ENCODE measurements around the gene SREBF2.
A peak's percentile ranks its signal among the peaks of the same experiment; 100 is the strongest.
"Not testable (repeated sequence)": the region's sequence is repeated elsewhere in the genome, so short reads cannot be mapped to it uniquely, and the experiment has no call there.

Gene SREBF2

GRCh38 chr22:41862530-41863266 is 29.8 kb downstream of the SREBF2 start:
- no peak for DNase-seq
- H3K27me3 Mint-ChIP-seq = no peaks in the 10 kb centered on the region

GRCh38 chr22:41863472-41863871 is 30.6 kb downstream of the SREBF2 start:
- peak overlapping the region; percentile 90 to 93 for H3K27ac Mint-ChIP-seq
- H3K36me3 Mint-ChIP-seq (ENCODE audit: insufficient read depth) = peaks cover 37% of the 10 kb centered on the region
- H3K4me1 Mint-ChIP-seq (ENCODE audit: low read depth in 2 of 2) = peaks cover 32 to 43% of the 10 kb centered on the region in 2 donors
- DNase-seq (no peak), ATAC-seq (replicated peaks) (no peak)
- H3K27me3 Mint-ChIP-seq = no peaks in the 10 kb centered on the region
- peak overlapping the region; percentile 59 to 60 for H3K4me3 Mint-ChIP-seq
- H3K9me3 Mint-ChIP-seq = no peaks in the 10 kb centered on the region

More at GRCh38 chr22:41862530-41863266, 29.8 kb downstream of the SREBF2 start:
- peaks cover 34% of the 10 kb centered on the region for H3K36me3 Mint-ChIP-seq (ENCODE audit: insufficient read depth)
- peak; percentile 43 for ATAC-seq (replicated peaks)
- peak overlapping the region; percentile 59 to 60 for H3K4me3 Mint-ChIP-seq
- H3K9me3 Mint-ChIP-seq = no peaks in the 10 kb centered on the region
- peak overlapping the region; percentile 90 to 93 for H3K27ac Mint-ChIP-seq
- H3K4me1 Mint-ChIP-seq (ENCODE audit: low read depth in 2 of 2) = peaks cover 37 to 50% of the 10 kb centered on the region in 2 donors

DNA sequence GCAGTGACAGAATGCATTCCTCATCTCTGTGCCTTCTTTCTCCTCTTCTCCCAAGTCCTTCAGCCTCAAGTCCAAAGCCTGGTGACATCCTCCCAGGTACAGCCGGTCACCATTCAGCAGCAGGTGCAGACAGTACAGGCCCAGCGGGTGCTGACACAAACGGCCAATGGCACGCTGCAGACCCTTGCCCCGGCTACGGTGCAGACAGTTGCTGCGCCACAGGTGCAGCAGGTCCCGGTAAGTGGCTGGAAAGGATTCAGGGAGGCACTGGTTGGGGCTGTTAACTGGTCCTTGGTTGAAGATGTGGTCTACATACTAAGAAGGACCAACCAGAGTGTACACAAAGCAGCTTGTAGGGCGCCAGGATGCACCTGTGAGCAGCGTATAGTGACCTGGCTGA is 35.7 kb downstream of the SREBF2 start:
- Mint-ChIP-seq H3K4me3 (no peak overlapping the region), H3K36me3 (ENCODE audit: insufficient read depth) (peaks cover 64% of the 10 kb centered on the region), H3K27me3 (no peaks in the 10 kb centered on the region), H3K27ac (no peak overlapping the region), H3K4me1 (ENCODE audit: low read depth in 2 of 2) (peaks cover 9 to 16% of the 10 kb centered on the region in 2 donors), H3K9me3 (no peaks in the 10 kb centered on the region)
- DNase-seq (no peak), ATAC-seq (replicated peaks) (no peak)

DNA sequence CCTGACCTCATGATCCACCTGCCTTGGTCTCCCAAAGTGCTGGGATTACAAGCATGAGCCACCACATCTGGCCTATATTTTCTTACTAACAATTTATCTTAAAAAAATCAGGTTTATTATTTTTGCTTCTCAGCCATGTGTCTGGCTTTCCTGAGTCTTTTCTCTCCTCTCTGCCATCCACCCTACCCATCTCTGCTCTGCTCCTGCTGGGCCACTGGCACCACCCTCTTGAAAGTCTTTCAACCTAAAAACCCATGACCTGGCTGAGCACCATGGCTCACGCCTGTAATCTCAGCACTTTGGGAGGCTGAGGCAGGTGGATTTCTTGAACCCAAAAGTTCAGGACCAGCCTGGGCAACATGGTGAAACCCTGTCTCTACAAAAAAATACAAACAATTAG is 37.2 kb downstream of the SREBF2 start:
- not testable (repeated sequence) for H3K4me3 Mint-ChIP-seq; DNase-seq; ATAC-seq (replicated peaks); H3K27me3 Mint-ChIP-seq; H3K9me3 Mint-ChIP-seq
- Mint-ChIP-seq H3K36me3 (ENCODE audit: insufficient read depth) (peaks cover 68% of the 10 kb centered on the region), H3K27ac (peak overlapping the region in 1 of 2 donors; percentile 23), H3K4me1 (ENCODE audit: low read depth in 2 of 2) (peaks cover 9 to 17% of the 10 kb centered on the region in 2 donors)

DNA sequence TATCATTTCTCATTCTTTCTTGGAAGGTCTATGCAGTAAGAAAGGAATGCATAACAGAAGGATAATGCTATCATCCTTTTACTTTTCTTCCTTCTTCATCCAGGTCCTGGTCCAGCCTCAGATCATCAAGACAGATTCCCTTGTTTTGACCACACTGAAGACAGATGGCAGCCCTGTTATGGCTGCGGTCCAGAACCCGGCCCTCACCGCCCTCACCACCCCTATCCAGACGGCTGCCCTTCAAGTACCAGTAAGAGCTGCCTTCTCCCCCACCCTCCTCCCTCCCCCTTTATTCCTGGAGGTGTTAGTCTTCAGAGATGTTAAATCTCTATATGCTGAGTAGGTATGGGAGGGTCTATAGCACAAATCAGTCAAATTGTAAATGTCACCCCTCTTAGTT is 37.9 kb downstream of the SREBF2 start:
- Mint-ChIP-seq H3K9me3 (no peaks in the 10 kb centered on the region), H3K36me3 (ENCODE audit: insufficient read depth) (peaks cover 72% of the 10 kb centered on the region), H3K4me1 (ENCODE audit: low read depth in 2 of 2) (peaks cover 7 to 17% of the 10 kb centered on the region in 2 donors), H3K4me3 (no peak overlapping the region), H3K27ac (no peak overlapping the region), H3K27me3 (no peaks in the 10 kb centered on the region)
- ATAC-seq (replicated peaks) = no peak
- no peak for DNase-seq

GRCh38 chr22:41873391-41873790 is 40.5 kb downstream of the SREBF2 start:
- Mint-ChIP-seq H3K4me3 (peak overlapping the region in 1 of 2 donors; percentile 12), H3K4me1 (ENCODE audit: low read depth in 2 of 2) (peaks cover 6 to 7% of the 10 kb centered on the region in 2 donors), H3K9me3 (no peaks in the 10 kb centered on the region), H3K27me3 (no peaks in the 10 kb centered on the region), H3K36me3 (ENCODE audit: insufficient read depth) (peaks cover 76% of the 10 kb centered on the region), H3K27ac (peak overlapping the region; percentile 72 to 75)
- DNase-seq (no peak), ATAC-seq (replicated peaks) (peak; percentile 92)

DNA sequence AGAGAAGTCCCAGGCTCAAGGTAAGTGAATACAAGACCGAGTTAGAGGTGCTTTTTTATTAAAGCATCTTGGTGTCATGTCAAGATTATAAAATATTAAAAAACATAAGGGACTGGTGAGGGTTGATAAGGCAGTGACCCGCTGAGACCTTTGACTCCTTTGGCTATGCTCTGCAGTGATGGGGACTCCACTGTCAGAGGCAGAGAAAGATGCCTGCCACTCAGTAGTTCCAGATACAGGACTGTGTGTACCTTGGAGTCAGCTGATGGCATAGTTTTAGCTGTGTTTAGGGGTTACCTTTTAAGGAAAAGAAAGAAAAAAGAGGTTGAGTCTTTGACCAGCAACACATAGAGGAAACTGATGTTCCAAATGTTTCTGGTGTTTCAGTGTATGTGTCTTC is 41.2 kb downstream of the SREBF2 start:
- Mint-ChIP-seq H3K4me3 (no peak overlapping the region), H3K27me3 (no peaks in the 10 kb centered on the region), H3K36me3 (ENCODE audit: insufficient read depth) (peaks cover 74% of the 10 kb centered on the region), H3K4me1 (ENCODE audit: low read depth in 2 of 2) (peaks cover 6 to 7% of the 10 kb centered on the region in 2 donors), H3K27ac (no peak overlapping the region), H3K9me3 (no peaks in the 10 kb centered on the region)
- DNase-seq (no peak), ATAC-seq (replicated peaks) (no peak)

- ATAC-seq (replicated peaks) = no peak
- peaks cover 6 to 7% of the 10 kb centered on the region in 2 donors for H3K4me1 Mint-ChIP-seq (ENCODE audit: low read depth in 2 of 2)
- peaks cover 72% of the 10 kb centered on the region for H3K36me3 Mint-ChIP-seq (ENCODE audit: insufficient read depth)
- H3K27ac Mint-ChIP-seq = peak overlapping the region in 1 of 2 donors; percentile 55
- no peaks in the 10 kb centered on the region for H3K9me3 Mint-ChIP-seq
- no peak overlapping the region for H3K4me3 Mint-ChIP-seq
- H3K27me3 Mint-ChIP-seq = no peaks in the 10 kb centered on the region
- DNase-seq = no peak
Measured at GRCh38 chr22:41875531-41876270, 42.8 kb downstream of the SREBF2 start.

- peaks cover 72% of the 10 kb centered on the region for H3K36me3 Mint-ChIP-seq (ENCODE audit: insufficient read depth)
- no peaks in the 10 kb centered on the region for H3K9me3 Mint-ChIP-seq
- no peak overlapping the region for H3K4me3 Mint-ChIP-seq
- DNase-seq = no peak
- H3K27ac Mint-ChIP-seq = no peak overlapping the region
- H3K4me1 Mint-ChIP-seq (ENCODE audit: low read depth in 2 of 2) = peaks cover 6 to 7% of the 10 kb centered on the region in 2 donors
- H3K27me3 Mint-ChIP-seq = no peaks in the 10 kb centered on the region
- no peak for ATAC-seq (replicated peaks)
Measured at GRCh38 chr22:41876275-41876674, 43.4 kb downstream of the SREBF2 start.

GRCh38 chr22:41876675-41877074 is 43.8 kb downstream of the SREBF2 start:
- H3K4me1 Mint-ChIP-seq (ENCODE audit: low read depth in 2 of 2) = peaks cover 6 to 7% of the 10 kb centered on the region in 2 donors
- ATAC-seq (replicated peaks) (no peak), DNase-seq (no peak)
- peaks cover 72% of the 10 kb centered on the region for H3K36me3 Mint-ChIP-seq (ENCODE audit: insufficient read depth)
- no peaks in the 10 kb centered on the region for H3K9me3 Mint-ChIP-seq
- H3K27me3 Mint-ChIP-seq = no peaks in the 10 kb centered on the region
- no peak overlapping the region for H3K27ac Mint-ChIP-seq
- H3K4me3 Mint-ChIP-seq = no peak overlapping the region

- H3K9me3 Mint-ChIP-seq = no peaks in the 10 kb centered on the region
- no peaks in the 10 kb centered on the region for H3K27me3 Mint-ChIP-seq
- no peak overlapping the region for H3K4me3 Mint-ChIP-seq
- no peak overlapping the region for H3K27ac Mint-ChIP-seq
- H3K4me1 Mint-ChIP-seq (ENCODE audit: low read depth in 2 of 2) = no peaks in the 10 kb centered on the region
- H3K36me3 Mint-ChIP-seq (ENCODE audit: insufficient read depth) = peaks cover 72% of the 10 kb centered on the region
- DNase-seq (no peak), ATAC-seq (replicated peaks) (no peak)
Measured at GRCh38 chr22:41880653-41881052, 47.7 kb downstream of the SREBF2 start.

- Mint-ChIP-seq H3K36me3 (ENCODE audit: insufficient read depth) (peaks cover 60% of the 10 kb centered on the region), H3K4me1 (ENCODE audit: low read depth in 2 of 2) (peaks cover 0 to 1% of the 10 kb centered on the region in 2 donors), H3K27ac (peak overlapping the region in 1 of 2 donors; percentile 22), H3K4me3 (no peak overlapping the region), H3K9me3 (no peaks in the 10 kb centered on the region), H3K27me3 (no peaks in the 10 kb centered on the region)
- no peak for ATAC-seq (replicated peaks)
- DNase-seq = no peak
Measured at GRCh38 chr22:41883400-41883799, 50.5 kb downstream of the SREBF2 start.

GRCh38 chr22:41885116-41885515 is 52.2 kb downstream of the SREBF2 start:
- peaks cover 55% of the 10 kb centered on the region for H3K36me3 Mint-ChIP-seq (ENCODE audit: insufficient read depth)
- H3K27ac Mint-ChIP-seq = no peak overlapping the region
- no peak for DNase-seq
- peaks cover 0 to 1% of the 10 kb centered on the region in 2 donors for H3K4me1 Mint-ChIP-seq (ENCODE audit: low read depth in 2 of 2)
- no peak for ATAC-seq (replicated peaks)
- no peaks in the 10 kb centered on the region for H3K27me3 Mint-ChIP-seq
- no peak overlapping the region for H3K4me3 Mint-ChIP-seq
- no peaks in the 10 kb centered on the region for H3K9me3 Mint-ChIP-seq

- H3K36me3 Mint-ChIP-seq (ENCODE audit: insufficient read depth) = peaks cover 55% of the 10 kb centered on the region
- no peak for DNase-seq
- H3K4me1 Mint-ChIP-seq (ENCODE audit: low read depth in 2 of 2) = peaks cover 0 to 1% of the 10 kb centered on the region in 2 donors
- no peaks in the 10 kb centered on the region for H3K27me3 Mint-ChIP-seq
- peak overlapping the region in 1 of 2 donors; percentile 73 for H3K27ac Mint-ChIP-seq
- no peak for ATAC-seq (replicated peaks)
- no peaks in the 10 kb centered on the region for H3K9me3 Mint-ChIP-seq
- no peak overlapping the region for H3K4me3 Mint-ChIP-seq
Measured at GRCh38 chr22:41885516-41885915, 52.6 kb downstream of the SREBF2 start.

Data from effector memory CD8-positive, alpha-beta T cell (primary cell).